Activated CD8-positive, alpha-beta memory T cell treated with anti-CD3 and anti-CD28 coated beads, Interleukin-2, amount 50 U/mL, for 4 hours (primary cell): ENCODE results near the gene OR10A7.
"Not testable (repeated sequence)": the region's sequence is repeated elsewhere in the genome, so short reads cannot be mapped to it uniquely, and the experiment has no call there.

Experiments used
- DNase-seq: peaks from one replicate; pipeline ENCODE4 v3.0.0-alpha.2; 2020

OR10A7 gene, protein sequence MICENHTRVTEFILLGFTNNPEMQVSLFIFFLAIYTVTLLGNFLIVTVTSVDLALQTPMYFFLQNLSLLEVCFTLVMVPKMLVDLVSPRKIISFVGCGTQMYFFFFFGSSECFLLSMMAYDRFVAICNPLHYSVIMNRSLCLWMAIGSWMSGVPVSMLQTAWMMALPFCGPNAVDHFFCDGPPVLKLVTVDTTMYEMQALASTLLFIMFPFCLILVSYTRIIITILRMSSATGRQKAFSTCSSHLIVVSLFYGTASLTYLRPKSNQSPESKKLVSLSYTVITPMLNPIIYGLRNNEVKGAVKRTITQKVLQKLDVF

GRCh38 chr12:55220725-55221124, at the start of gene OR10A7:
Gene OR10A7, plus strand, starts transcription at chr12:55221025. Its CDS starts 0 bp downstream, at chr12:55221025.
- no peak for DNase-seq

DNA sequence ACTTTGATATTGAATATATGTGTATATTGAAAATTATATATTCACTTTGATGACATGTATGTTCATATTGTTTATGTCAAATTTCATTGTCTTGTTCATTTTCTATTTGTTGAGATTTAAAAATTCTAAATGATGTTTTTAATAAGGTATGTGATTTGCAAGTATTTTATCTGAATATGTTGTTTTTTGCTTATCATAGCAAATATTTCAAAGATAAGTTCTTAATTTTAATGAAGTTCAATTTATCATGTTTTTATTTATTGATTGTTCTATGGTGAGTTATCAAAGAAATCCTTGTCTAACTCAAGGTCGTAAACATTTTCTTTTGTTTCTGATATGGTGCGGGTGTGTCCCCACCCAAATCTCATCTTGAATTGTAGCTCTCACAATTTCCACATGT, 49.4 kb upstream of the OR10A7 start:
- no peak for DNase-seq

GRCh38 chr12:55171846-55172245, 49.0 kb upstream of the OR10A7 start:
- DNase-seq, result not testable (repeated sequence)

GRCh38 chr12:55172686-55173085, 48.1 kb upstream of the OR10A7 start:
- DNase-seq, result no peak

DNA sequence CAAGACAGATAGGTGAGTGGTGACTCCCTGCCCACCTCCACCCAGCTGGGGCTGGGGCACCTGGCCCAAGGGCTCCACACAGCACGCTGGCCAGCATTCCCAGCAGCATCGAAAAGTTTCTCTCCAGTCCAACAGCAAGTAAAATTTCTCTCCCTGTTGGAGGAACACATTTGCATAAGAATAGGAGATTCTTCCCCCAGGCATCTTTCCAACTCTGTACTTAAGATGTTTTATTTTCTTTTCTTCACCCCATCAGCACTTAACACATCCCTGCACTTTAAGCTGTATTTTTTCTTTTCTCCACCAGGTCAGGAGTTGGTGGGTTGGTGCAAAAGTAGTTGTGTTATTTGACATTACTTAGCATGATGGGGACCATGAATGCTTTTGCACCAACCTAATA, 47.4 kb upstream of the OR10A7 start:
- DNase-seq, result no peak

- no peak for DNase-seq
Measured at GRCh38 chr12:55188573-55188972, 32.3 kb upstream of the OR10A7 start.

- DNase-seq, result no peak
Measured at GRCh38 chr12:55188974-55189556, 31.8 kb upstream of the OR10A7 start.

DNA sequence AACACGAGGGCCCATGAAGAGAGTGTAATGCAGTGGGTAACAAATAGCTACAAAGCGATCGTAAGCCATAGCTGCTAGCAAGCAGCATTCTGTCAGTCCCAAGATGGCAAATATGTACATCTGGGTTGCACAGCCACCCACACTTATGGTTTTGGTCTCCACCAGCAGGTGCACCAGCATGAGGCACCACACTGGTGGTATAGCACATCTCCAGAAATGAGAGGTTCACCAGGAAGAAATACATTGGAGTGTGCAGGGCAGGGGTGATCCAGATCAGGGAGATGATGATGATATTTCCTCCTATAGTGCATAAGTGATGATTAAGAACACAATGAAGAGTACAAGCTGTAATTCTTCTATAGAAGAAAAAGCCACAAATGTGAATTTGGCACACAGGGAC, 26.4 kb upstream of the OR10A7 start:
- DNase-seq, result no peak

DNA sequence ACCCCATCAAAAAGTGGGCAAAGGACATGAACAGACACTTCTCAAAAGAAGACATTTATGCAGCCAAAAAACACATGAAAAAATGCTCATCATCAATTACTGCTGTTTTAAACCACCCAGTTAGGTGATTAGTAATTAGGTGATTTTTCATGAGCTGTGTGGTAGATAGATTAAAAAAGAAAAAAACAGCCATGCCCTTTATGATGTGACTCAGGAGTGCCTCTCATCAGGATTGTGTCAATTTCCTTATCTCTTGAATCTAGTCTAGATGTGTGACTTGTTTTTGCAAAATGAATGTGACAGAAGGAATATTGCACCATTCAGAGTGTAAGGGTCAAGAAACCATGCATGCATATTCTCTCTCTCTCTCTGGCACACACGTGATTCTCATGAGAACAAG, 5.7 kb downstream of the OR10A7 start:
- no peak for DNase-seq

DNA sequence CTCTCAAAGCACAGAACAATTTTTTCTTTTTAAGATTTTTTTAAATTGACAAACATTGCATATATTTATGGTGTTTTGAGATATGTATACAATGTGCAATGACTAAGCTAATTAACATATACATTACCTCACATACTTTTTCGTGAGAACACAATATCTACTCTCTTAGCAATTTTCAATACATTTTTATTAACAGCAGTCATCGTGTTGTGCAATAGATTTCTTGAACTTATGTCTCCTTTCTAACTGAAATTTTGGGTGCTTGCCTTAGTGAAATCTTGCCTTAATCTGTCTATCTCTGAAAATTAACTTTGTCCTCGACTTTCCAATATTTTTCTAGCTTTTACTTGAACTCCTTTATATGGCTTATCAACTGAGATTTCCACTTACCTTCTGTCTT, 6.8 kb downstream of the OR10A7 start:
- no peak for DNase-seq

GRCh38 chr12:55244309-55244708, 23.5 kb downstream of the OR10A7 start, which contains the start of gene OR6C74:
Gene OR6C74, plus strand, starts transcription at chr12:55244609. Its CDS starts 2,679 bp downstream, at chr12:55247288.
- DNase-seq, result no peak

DNA sequence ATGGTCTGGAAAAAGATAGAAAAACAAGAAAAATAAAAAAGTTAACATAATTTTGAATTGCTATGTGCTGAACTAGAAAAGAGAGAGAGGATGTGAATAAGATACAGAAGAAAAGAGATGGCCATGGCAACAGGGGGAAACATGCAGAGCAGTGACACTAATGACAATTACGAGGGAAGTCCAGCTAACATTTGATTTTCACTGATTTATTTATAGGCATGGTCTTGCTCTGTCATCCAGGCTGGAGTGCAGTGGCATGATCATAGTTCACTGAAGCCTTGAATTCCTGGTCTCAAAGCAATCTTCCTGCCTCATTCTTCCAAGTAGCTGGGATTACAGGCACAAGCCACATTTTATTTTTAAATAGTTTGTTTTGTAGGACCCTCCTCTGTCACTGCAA, 25.3 kb downstream of the OR10A7 start:
- DNase-seq, result no peak

GRCh38 chr12:55250944-55251343, 30.1 kb downstream of the OR10A7 start:
- no peak for DNase-seq

DNA sequence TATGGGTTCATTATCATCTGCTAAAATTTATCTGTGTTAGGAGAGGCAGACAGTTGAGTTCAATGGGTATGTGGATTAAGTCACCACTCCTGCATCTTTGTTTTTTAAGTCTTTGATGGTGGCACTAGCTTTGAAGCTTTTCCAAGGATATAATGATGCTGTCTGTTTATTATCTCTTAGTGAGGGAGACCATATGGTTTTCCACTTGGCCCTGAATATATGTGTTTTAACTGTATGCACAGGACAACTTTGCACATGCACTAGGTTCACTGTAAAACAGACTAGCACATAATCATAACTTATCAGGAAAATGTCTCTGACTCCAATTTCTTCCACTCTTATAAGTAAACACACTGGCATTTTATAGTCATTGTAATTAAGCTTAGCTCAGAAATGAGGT, 32.5 kb downstream of the OR10A7 start:
- DNase-seq, result no peak

GRCh38 chr12:55256831-55257230, 36.0 kb downstream of the OR10A7 start:
- no peak for DNase-seq

- DNase-seq, result no peak
Measured at GRCh38 chr12:55258303-55258702, 37.5 kb downstream of the OR10A7 start.
